HepG2 (cell line): Measurements from ENCODE around the gene KLHL11. TPM values are rescaled to one million over a fixed set of nuclear protein-coding genes. Genes with fewer than 3 reads are reported as not detected.

Source experiments
- ARID4A ChIP-seq: sonication (generic); formaldehyde crosslinking; IDR thresholded peaks from 2 replicates; pipeline ENCODE4 v1.5.0; 2020; ENCODE audit warnings: mild to moderate bottlenecking, missing genetic modification reagents, borderline replicate concordance
- ATRX ChIP-seq: sonication (generic); formaldehyde crosslinking; IDR thresholded peaks from 2 replicates; pipeline ENCODE4 v1.4.0; 2020; ENCODE audit warnings: missing genetic modification reagents, borderline replicate concordance
- DNMT3B ChIP-seq: conservative IDR thresholded peaks from 2 replicates; pipeline ENCODE4 v1.6.1; 2016; ENCODE audit warnings: missing biosample characterization, control low read depth
- GTF3A ChIP-seq: sonication (generic); formaldehyde crosslinking; conservative IDR thresholded peaks from 2 replicates; pipeline ENCODE4 v1.4.0; 2020; ENCODE audit warnings: mild to moderate bottlenecking, missing genetic modification reagents
- HMG20B ChIP-seq: conservative IDR thresholded peaks from 2 replicates; pipeline ENCODE4 v1.6.1; 2016; ENCODE audit warnings: missing genetic modification reagents, missing compliant biosample characterization
- IKZF5 ChIP-seq: IDR thresholded peaks from 2 replicates; pipeline ENCODE4 v1.6.1; 2018; ENCODE audit warnings: missing genetic modification reagents, mild to moderate bottlenecking, missing compliant biosample characterization
- KLF11 ChIP-seq: IDR thresholded peaks from 2 replicates; pipeline ENCODE4 v1.6.1; 2016; ENCODE audit warnings: missing compliant biosample characterization
- MATR3 ChIP-seq: sonication (generic); formaldehyde crosslinking; IDR thresholded peaks from 2 replicates; pipeline ENCODE4 v1.4.0; 2020; ENCODE audit warnings: missing genetic modification reagents
- MAX ChIP-seq: IDR thresholded peaks from 2 replicates; pipeline ENCODE4 v1.6.1; 2012; ENCODE audit warnings: inconsistent platforms
- MIXL1 ChIP-seq: IDR thresholded peaks from 2 replicates; pipeline ENCODE4 v1.6.1; 2016
- NFYB ChIP-seq: sonication (generic); formaldehyde crosslinking; IDR thresholded peaks from 2 replicates; pipeline ENCODE4 v1.4.0; 2020; ENCODE audit warnings: missing genetic modification reagents
- PBX2 ChIP-seq: IDR thresholded peaks from 2 replicates; pipeline ENCODE4 v1.6.1; 2016; ENCODE audit warnings: control low read depth
- PBX3 ChIP-seq: sonication (generic); formaldehyde crosslinking; IDR thresholded peaks from 2 replicates; pipeline ENCODE4 v1.8.1; 2023; ENCODE audit warnings: missing genetic modification reagents, inconsistent platforms, borderline replicate concordance
- XBP1 ChIP-seq: sonication (generic); formaldehyde crosslinking; IDR thresholded peaks from 2 replicates; pipeline ENCODE4 v1.5.0; 2020; ENCODE audit warnings: missing genetic modification reagents
- ZFP82 ChIP-seq: sonication (generic); formaldehyde crosslinking; IDR thresholded peaks from 2 replicates; pipeline ENCODE4 v1.5.1; 2020; ENCODE audit warnings: mild to moderate bottlenecking, missing genetic modification reagents, borderline replicate concordance
- ZMYM4 ChIP-seq: sonication (generic); formaldehyde crosslinking; IDR thresholded peaks from 2 replicates; pipeline ENCODE4 v1.8.1; 2023; ENCODE audit warnings: mild to moderate bottlenecking, missing genetic modification reagents
- ZNF17 ChIP-seq: sonication (generic); formaldehyde crosslinking; IDR thresholded peaks from 2 replicates; pipeline ENCODE4 v1.5.0; 2020; ENCODE audit warnings: mild to moderate bottlenecking, missing genetic modification reagents
- ZNF232 ChIP-seq: sonication (generic); formaldehyde crosslinking; IDR thresholded peaks from 2 replicates; pipeline ENCODE4 v1.4.0; 2020; ENCODE audit warnings: missing genetic modification reagents, borderline replicate concordance
- ZNF3 ChIP-seq: IDR thresholded peaks from 2 replicates; pipeline ENCODE4 v1.7.0; 2017; ENCODE audit warnings: inconsistent platforms
- ZNF510 ChIP-seq: sonication (generic); formaldehyde crosslinking; IDR thresholded peaks from 2 replicates; pipeline ENCODE4 v1.4.0; 2020; ENCODE audit warnings: low read depth, mild to moderate bottlenecking, missing genetic modification reagents
- ZNF547 ChIP-seq: sonication (generic); formaldehyde crosslinking; IDR thresholded peaks from 2 replicates; pipeline ENCODE4 v1.5.1; 2020; ENCODE audit warnings: mild to moderate bottlenecking, missing genetic modification reagents
- ZNF589 ChIP-seq: sonication (generic); formaldehyde crosslinking; conservative IDR thresholded peaks from 2 replicates; pipeline ENCODE4 v1.8.0; 2022; ENCODE audit warnings: mild to moderate bottlenecking, moderate library complexity, missing genetic modification reagents
- ZNF672 ChIP-seq: sonication (generic); formaldehyde crosslinking; IDR thresholded peaks from 2 replicates; pipeline ENCODE4 v1.8.1; 2022; ENCODE audit warnings: missing genetic modification reagents
- ZNF7 ChIP-seq: IDR thresholded peaks from 2 replicates; pipeline ENCODE4 v1.6.1; 2016; ENCODE audit warnings: missing biosample characterization, missing genetic modification reagents
- polyA plus RNA-seq, 8 experiments: library from polyadenylated mRNA; depleted of rRNA in 3 of 8; stranded (reverse) in 7 of 8; unstranded in 1 of 8; fragments of >200 nt; fragmentation: Illumina TruSeq in 4 of 8; extraction: Trizol in 4 of 8; gene quantifications; 2 replicates each; pipeline versions ENCODE4 v1.2.1 to v1.2.3, GENCODE V29; 2011 to 2016; ENCODE audit warnings: low read depth in 4 of 8, missing spikeins in 1 of 8, mixed read lengths in 1 of 8; ENCODE audit not compliant: insufficient read depth in 1 of 8
- total RNA-seq, 5 experiments: library from RNA; depleted of rRNA; stranded (reverse); fragments of >200 nt; fragmentation: Illumina TruSeq; extraction: Trizol; gene quantifications; 2 replicates each; pipeline ENCODE4 v1.2.3, GENCODE V29; 2016; ENCODE audit warnings: low read depth in 1 of 5

Gene KLHL11
- total and polyA plus RNA-seq, 2 of the 13 experiments (the other 11 are each of a cell fraction or from before 2014, with no cell fraction given), result 7.7 to 27.5 TPM

GRCh38 chr17:41864836-41865595 is at the start of gene KLHL11 (continued):
- TF ChIP-seq MATR3 (CRISPR knock-in tag), result no peak
- no peak for TF ChIP-seq DNMT3B (CRISPR knock-in tag)
- no peak for TF ChIP-seq ZNF672 (CRISPR knock-in tag)
- 0 out of 2 replicates have a peak, but pooled peaks have one; percentile 65 for TF ChIP-seq PBX3 (CRISPR knock-in tag)
- no peak for TF ChIP-seq PBX2
- TF ChIP-seq ZNF589, result no peak; the same call in 1 of the 2 replicates
- no peak for TF ChIP-seq ZNF7 (CRISPR knock-in tag)
- peak; percentile 61 for TF ChIP-seq MIXL1 (CRISPR knock-in tag)
- no peak for TF ChIP-seq GTF3A (CRISPR knock-in tag)
- TF ChIP-seq ZNF510, result peak; percentile 94
- TF ChIP-seq ATRX (CRISPR knock-in tag), result no peak
- peak; percentile 88 for TF ChIP-seq MAX
- TF ChIP-seq XBP1, result no peak
- peak; percentile 80; the same call in 1 of the 2 replicates for TF ChIP-seq ZMYM4 (CRISPR knock-in tag)
- TF ChIP-seq ARID4A (CRISPR knock-in tag), result peak; percentile 95
- peak; percentile 83 for TF ChIP-seq IKZF5 (CRISPR knock-in tag)
- no peak; the same call in none of the 2 replicates for TF ChIP-seq HMG20B
- TF ChIP-seq KLF11, result no peak
- peak; percentile 85; the same call in 1 of the 2 replicates for TF ChIP-seq ZNF547 (CRISPR knock-in tag)
- TF ChIP-seq ZNF232 (CRISPR knock-in tag), result 0 out of 2 replicates have a peak, but pooled peaks have one; percentile 56
- TF ChIP-seq ZFP82 (CRISPR knock-in tag), result no peak
- TF ChIP-seq ZNF17 (CRISPR knock-in tag), result 0 out of 2 replicates have a peak, but pooled peaks have one; percentile 64
- peak; percentile 36; the same call in 1 of the 2 replicates for TF ChIP-seq NFYB
- no peak; the same call in 1 of the 2 replicates for TF ChIP-seq ZNF3 (CRISPR knock-in tag)
